ENCODE data around the gene HIF3A. TPM values are rescaled to one million over a fixed set of nuclear protein-coding genes. Genes with fewer than 3 reads are reported as not detected.

HIF3A gene
- total RNA-seq, 1 experiment from 2014 or later: not detected

Other genes with a start within 250 kb of the HIF3A start
- not detected in 2 replicates for gene IGFL3, start 172.4 kb upstream of the HIF3A start, total RNA-seq (2014; rRNA removed)
- not detected in 2 replicates for gene IGFL2, start 148.8 kb upstream of the HIF3A start, total RNA-seq (2014; rRNA removed)
- 0.77 TPM in 1 of 2 replicates, not detected in the other for gene IGFL1, start 67.3 kb upstream of the HIF3A start, total RNA-seq (2014; rRNA removed)
- gene PPP5C, start 50.0 kb downstream of the HIF3A start, total RNA-seq (2014; rRNA removed): 79.9 and 93.4 TPM in 2 replicates
- not detected in 2 replicates for gene CCDC8, start 116.5 kb downstream of the HIF3A start, total RNA-seq (2014; rRNA removed)
- not detected in 2 replicates for gene PNMA8C, start 131.9 kb downstream of the HIF3A start, total RNA-seq (2014; rRNA removed)
- gene PNMA8A, start 174.5 kb downstream of the HIF3A start, total RNA-seq (2014; rRNA removed): not detected in 2 replicates
- not detected in 2 replicates for gene PNMA8B, start 198.8 kb downstream of the HIF3A start, total RNA-seq (2014; rRNA removed)